Activated CD8-positive, alpha-beta memory T cell treated with anti-CD3 and anti-CD28 coated beads, Interleukin-2, amount 50 U/mL, for 24 hours (primary cell): Measurements from ENCODE around the gene MYF6.

Experiments
- DNase-seq: peaks from one replicate; pipeline ENCODE4 v3.0.0-alpha.2; 2020; ENCODE audit errors: extremely low read depth

The MYF6 gene

DNA sequence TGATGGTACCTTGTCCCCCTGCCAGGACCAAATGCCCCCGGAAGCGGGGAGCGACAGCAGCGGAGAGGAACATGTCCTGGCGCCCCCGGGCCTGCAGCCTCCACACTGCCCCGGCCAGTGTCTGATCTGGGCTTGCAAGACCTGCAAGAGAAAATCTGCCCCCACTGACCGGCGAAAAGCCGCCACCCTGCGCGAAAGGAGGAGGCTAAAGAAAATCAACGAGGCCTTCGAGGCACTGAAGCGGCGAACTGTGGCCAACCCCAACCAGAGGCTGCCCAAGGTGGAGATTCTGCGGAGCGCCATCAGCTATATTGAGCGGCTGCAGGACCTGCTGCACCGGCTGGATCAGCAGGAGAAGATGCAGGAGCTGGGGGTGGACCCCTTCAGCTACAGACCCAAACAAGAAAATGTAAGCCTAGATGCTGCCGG lies 410 bp downstream of the MYF6 start:
- no peak for DNase-seq

DNA sequence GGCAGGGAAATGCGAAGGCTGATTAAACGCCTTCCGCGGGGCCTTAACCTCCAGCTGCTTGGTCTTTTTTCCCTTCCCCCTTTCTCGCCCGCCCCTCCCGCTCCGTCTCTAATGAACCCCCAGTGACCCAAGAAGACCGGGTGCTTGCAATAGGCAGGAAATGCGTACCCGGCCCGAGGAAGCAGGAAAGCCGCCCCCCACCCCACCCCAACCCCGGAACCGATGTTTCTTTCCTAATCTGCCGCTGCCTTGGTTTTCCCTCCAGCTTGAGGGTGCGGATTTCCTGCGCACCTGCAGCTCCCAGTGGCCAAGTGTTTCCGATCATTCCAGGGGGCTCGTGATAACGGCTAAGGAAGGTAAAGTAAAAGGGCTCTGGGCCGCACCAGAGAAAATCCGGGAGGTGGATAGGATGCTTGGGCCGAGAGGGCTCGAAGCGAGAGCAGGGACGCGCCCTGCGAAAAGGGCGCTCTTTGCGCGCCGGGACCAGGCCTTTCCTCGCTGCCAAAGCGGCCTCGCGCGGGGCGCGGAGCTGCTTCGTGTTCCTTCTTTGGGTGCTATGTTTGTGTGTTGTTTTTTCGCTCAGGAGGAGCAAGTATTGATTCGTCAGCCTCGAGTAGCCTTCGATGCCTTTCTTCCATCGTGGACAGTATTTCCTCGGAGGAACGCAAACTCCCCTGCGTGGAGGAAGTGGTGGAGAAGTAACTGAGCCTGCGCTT lies 983 bp downstream of the MYF6 start:
- no peak for DNase-seq

DNA sequence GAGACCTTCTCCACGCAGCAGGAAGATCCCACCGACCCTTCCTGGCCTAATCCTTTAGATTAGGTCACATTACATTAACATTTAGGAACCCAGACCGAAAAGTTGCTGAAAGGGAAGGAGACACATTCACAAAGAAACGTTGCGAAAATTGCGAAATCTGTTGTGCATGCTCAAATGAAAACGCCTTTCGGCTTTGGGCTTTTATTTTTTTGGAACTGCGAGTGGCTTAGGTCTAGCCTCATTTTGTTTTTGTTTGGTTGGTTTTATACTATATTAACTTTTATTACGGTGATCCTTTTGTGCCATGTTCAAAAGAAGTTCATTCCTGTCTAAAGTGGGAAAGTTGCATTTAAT lies 1.5 kb downstream of the MYF6 start:
- no peak for DNase-seq

DNA sequence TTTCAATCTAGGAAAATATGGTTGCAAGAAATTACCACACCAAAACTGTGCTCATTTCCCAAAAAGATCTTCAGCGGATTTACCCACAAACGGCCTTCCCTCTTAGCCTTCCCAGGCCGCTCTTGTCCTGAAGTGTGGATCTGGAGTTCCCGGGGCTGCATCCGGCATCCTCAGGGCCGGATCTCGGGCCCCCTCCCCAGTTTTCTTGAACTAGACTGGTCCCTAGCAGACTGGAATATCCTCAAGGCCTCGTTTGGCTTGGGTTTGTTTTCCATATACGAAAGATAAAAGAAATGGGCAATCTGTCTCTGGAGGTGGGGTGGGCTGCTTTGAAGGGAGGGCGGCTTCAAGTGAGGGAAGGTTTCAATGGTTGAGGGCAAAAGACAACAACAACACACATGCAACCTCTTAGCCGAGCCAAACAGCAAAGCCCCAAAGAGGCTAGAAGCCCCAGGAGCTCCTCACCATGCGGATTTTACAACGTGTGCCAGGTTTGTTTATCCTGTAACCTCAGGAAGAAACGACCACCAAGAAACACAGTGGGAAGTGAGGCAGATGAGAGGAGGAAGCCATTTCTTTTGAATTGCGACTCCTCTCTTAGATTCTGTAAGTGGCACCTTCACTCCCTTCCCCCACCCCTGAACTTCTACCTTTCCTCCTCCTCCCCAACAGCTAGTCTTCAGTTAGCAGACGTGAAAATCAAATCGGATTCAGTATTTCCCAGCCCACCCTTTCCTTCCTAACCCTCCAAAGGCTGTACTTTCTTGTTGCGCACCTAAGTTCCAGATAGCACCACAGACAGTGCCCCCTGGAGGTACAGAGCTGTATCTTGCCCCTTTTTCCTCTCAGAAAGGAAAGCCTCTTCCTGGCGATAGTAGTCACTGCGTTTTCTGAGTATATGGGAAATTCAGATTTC lies 2.6 kb downstream of the MYF6 start:
- no peak for DNase-seq

DNA sequence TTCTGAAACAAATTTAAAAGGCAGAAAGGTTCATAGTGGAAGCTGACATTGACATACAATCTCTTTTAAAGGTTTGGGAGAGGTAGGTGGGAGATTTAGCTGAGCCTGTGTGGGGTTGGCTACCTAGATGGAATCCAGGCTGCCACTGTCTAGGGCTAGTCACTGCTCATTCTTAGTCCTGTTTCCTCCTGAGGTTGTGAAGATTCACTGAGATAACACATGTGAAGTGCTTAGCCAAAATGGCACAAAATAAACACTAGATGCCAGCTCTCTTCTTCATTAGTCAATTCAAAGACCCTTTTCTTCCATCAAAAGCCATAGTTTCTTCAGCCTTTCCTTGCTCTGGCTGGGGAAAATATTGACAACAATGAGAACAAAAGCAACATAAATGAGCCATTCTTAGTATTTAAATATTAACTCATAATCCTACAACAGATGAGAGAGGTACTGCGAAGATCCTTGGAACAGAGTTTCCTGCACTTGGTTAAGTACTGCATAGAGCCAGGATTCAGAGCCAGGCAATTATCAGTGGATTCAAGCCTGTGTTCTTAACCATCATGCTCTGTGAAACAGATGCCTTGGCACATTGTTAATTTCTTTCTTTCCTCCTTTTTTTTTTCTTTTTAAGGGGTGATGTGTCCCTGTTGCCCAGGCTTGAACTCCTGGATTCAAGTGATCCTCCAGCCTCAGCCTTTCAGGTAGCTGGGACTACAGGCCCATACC lies 3.5 kb downstream of the MYF6 start:
- DNase-seq, result no peak

DNA sequence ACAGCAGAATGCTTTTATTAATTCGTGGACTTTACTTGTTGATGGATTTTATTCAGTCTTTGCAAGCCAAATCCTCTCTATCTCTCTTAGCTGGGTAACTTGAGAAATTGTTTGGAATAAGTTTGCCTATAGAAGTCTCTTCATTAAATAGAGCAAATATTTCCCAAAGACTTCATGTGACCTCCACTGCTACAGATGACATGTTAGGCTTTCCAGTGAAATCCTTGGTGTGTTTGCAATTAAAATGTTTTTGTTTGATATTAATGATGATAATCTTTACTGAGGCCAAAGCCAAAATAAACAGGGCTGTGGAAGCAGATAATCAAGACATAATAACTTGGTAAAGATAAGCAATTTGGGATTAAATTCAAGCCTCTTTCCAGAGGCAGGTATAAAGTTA lies 4.4 kb downstream of the MYF6 start:
- DNase-seq, result no peak

DNA sequence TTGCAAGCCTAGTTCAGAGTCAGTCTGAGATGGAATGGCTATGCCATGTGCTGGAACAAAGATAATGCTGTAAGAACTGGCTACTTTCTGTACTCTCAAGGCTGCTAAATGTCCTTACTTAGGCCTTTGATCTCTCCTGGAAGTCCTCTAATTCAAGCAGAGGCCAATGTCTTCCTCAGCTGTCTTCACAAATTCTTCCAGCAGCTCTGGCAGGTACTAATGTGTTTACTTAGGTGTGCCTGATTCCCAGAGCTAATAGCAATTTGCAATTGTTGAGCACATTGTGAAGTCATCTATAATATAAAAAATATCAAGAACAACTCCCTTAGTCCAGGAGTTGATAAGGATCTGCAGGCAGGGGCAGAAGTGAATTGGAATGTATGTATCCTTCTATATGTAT lies 5.4 kb downstream of the MYF6 start:
- no peak for DNase-seq

DNA sequence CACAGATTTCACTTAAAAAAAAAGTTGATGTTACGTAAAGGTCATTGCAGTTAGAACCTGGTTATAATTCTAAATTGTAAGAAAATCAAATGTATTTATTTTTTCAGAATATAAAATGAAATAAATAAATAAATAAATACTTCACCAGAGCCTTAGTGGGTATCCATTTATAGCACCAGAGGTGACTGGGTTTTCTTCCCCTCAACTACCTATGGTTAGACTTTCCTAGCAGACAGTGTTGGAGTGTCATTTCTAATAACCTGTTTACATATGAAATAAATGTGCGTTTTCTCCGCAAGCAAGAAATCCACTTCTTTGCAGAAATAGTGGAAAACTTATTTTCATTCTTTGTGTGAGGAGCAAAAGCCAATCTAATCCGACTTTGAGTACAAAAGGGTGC lies 6.0 kb downstream of the MYF6 start:
- no peak for DNase-seq

DNA sequence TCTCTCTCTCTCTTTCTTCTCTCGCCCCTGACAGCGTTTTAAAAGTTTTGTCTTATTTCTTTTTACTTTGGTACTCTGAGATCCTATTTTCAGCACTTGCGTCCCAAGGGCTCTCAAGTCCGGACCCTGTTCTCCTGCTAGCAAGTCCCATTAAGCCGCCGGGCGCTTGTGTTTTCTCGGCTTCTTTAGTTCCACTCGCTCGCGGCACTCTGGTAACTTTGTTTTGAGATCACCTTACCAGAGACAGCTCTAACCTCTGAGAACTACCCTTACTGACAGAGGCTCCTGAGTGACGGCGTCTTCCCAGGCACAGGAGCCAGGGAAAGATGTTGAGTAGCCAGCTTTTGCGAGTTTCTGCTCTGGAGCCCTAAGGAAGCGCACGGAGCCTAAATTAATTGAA lies 6.6 kb downstream of the MYF6 start:
- no peak for DNase-seq

DNA sequence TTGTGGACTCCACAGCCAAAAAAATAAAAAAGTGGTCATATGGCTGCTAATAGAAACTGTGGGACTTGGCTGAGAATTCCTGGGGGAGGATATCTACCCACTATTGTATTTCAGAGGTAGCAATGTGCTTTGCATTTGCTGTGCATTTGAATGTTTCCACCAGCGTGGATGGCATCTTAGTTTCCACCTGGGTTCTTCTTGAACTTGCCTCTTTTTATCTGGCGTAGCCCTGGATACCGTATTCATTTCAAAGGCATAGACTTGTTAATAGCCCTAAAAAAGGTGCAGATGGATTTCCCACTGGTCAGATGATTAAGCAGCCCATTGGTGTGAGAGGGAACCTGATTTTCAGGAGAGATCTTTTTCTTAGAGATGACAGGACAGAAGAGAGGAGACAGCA lies 7.4 kb downstream of the MYF6 start:
- no peak for DNase-seq

DNA sequence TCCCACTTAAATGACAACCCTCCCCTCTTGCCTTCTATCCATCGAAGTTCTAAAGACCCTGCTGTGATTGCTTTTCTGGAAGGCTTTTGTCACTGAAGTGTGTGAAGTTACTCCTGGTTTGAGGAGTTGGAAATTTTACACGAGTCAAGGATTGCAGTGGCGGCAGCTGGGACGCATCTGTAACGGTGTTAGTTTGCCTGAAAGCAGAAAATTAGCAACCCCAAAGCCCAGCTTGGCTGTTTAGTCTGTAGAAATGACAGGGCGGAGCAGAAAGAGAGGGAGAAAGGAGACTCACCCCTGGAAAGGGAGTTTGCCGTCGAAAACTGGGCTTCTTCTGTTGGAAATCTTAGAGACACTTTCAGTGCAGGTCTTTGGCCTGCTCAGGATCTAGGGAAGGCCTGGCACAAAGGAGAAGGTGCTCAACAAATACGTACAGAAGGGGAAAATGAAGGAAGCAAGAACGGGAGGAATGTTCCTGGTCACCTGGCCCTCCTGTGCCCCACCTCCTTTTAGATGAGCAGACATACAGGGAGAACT lies 8.3 kb downstream of the MYF6 start:
- no peak for DNase-seq

DNA sequence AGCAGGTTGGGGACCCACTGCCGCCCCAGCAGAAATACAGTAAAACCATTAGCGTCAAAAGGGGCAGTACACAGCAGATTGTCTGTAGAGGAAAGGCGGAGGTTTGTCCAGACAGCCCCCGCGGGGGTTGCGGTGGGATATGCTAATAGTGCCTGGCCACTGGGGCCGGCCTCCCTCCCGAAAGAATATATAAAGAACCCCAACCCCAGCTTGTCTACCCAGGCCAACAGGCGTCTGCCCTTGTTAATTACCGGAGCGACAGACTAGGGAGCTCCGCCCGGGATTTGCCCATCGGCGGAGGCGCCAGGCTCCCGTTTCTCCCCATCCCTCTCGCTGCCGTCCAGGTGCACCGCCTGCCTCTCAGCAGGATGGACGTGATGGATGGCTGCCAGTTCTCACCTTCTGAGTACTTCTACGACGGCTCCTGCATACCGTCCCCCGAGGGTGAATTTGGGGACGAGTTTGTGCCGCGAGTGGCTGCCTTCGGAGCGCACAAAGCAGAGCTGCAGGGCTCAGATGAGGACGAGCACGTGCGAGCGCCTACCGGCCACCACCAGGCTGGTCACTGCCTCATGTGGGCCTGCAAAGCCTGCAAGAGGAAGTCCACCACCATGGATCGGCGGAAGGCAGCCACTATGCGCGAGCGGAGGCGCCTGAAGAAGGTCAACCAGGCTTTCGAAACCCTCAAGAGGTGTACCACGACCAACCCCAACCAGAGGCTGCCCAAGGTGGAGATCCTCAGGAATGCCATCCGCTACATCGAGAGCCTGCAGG lies 9.4 kb downstream of the MYF6 start, which contains the start of gene MYF5:
MYF5 (plus strand) TSS at position 217 of the 774 bp plus-strand sequence; CDS start at position 369, 152 bp downstream.
- no peak for DNase-seq

DNA sequence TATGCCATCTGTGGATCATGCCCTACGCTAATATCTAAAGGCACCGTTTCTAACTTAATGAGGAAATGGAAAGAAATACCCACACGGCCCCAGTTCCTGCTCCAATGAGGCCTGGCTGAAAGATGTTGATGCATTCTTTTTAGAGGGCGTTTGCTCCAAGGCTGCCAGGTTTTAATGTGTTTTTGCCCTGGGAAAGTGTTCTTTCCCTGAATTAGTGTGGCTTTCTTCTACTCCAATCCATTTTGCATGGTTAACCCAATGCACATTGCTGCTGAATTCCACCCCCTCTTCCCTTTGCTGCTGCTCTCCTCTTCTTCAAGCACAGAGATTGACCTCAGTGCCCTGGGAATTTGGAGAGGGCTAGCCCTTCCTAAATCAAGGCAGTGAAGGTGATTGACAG lies 10.4 kb downstream of the MYF6 start:
- no peak for DNase-seq

DNA sequence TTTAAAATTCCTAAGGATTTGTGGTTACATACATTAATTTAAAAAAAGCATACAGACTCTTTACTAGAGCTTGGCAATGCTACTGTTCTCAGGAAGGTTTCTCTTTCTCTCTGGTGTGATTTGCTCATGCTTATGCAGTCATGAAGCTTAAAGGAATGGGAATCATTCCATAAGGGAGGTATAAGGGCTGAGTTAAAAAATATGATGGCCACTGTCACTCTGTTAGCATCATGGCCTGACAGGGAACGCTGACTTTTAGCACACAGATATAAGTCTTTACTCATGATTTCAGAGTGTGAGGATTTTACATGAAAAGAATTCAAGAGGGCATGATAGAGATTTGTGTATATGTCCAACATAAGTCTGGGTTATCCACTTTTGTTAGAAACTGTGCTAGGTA lies 13.1 kb downstream of the MYF6 start:
- no peak for DNase-seq

DNA sequence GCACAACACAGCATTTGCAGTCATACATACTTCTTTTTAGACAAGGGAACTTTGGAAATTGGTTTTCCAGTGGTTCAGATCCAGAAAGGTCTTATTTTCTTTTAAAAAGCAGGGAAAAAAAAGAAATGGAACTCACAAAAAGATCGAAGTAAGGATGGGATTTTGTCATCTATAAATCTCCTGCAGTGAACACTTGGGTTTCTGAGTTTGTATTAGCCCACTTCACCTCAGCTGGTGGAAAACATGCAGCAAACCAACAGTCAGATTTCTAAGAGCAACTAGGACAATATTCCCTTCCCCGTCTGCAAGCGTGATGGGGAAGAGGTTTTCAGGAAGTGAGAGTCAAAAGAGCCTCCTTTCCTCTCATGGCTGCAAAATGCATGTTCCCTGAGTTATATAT lies 13.9 kb downstream of the MYF6 start:
- no peak for DNase-seq

DNA sequence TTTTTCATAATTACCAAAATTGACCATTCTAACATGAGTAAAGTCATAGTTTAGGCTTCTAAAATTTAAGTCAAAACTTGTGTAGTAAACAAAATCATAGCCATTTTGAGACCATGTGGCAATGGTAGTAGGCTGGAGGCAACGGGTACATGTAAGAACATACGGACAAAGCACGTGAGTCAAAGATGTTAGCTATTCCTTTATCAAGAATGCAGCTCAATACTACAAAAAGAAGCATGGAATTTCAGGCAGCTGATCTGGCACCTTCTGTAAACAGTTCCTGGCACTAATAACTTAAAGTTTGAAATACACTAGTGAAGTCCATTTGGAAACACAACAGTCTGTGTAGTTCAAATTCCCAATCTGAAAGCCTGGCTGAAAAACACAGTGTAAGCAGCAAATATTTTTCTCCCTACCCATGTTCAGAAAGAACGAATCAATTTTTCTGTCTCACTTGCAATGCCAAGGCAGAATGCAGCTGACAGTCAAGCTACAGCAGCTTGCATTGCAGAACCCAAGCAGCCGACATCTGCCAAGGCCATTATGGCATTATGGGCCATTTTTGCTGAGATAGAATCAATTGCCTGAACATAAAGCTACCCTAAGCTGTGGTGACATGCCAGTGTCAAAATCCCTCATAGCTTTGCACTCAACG lies 38.5 kb downstream of the MYF6 start:
- no peak for DNase-seq

DNA sequence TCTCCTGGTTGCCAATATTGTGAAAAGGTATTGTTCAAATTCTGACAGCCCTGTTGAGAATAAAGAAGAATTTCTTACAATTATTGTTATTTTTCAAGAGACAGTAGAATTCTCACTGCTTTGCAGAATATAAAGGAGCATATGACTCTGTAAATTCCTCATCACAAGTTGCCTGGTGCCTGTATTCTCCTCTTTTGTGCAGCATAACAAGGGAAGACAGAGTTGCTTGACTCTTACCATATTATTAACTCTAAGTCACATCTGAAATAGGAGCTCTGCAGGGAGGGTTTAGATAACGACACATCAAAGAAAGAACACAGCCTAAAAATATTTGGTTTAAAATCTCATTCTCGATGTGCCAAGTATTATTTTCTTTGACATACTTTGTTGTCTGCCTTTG lies 40.4 kb downstream of the MYF6 start:
- no peak for DNase-seq

DNA sequence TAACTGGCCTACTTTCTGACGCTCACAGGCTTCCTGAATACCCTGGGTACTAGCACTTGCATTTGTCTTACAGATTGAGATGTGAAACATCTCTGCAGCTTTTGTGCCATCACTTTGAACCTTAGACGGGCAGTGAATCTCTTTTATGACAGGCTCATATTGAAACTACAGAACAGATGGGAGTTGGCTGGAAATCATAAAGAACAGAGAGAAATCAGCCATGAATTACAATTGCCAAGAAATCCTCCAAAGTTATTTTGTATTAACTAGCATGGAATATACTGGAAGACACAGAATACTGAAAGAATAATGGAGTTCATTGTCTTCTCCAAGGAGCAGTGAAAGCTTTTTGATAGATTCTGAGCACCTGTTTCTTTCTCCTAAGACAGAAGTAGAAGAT lies 42.0 kb downstream of the MYF6 start:
- no peak for DNase-seq

DNA sequence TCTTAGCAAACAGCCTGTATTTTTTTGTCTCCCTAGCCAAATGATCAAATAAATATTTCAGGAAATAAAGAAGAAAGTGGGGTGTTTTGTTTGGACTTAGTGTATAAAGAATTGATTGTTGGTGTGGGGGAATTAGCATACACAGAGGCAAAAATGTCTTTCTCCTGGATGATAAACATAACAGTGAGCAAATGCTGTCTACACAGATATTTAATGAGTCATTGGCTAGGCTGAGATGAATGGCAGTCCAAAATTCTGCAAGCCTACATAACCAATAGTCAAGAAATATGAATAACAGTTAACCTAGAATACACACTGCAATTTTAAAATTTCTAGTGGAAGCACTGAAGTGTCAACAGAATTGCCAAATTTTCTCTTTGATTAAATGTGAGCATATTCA lies 45.0 kb downstream of the MYF6 start:
- DNase-seq, result no peak

DNA sequence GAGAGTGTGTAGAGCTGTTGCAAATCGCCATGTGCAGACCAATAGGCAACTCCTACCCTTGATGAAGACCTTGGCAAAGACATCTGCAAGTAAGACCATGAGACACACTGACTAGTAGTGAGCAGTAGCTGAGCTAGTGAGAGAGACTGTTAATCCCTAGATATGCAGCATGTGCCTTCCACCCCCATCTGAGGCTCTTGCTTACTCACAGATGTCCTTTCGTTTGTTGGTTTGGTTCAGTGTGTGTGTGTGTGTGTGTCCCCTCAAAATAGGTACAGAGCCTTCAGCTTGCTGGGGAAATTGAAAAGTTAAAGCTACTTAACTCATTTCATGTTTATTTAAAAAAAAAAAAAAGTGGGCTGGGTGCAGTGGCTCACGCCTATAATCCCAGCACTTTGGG lies 46.8 kb downstream of the MYF6 start:
- no peak for DNase-seq

DNA sequence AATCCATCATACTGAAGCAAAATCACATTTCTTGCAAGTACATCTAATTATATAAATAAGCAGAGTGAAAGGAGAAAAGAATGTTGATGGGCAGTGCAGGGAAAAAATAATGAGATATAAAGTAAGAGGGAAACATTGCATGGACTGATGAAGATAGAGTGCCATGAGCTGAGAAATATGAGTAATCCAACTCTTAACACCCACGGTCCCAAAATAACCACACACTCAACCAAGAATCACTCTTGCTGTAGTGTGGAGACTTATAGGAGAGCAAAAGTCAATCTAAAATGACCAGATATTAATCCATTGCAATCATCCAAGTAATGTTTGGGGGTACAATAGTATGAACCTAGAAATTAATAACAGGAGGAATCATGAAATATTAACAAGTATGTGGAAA lies 49.4 kb downstream of the MYF6 start:
- no peak for DNase-seq
